A172 (cell line): ENCODE measurements around the gene SPACA7. TPM values are rescaled to one million over a fixed set of nuclear protein-coding genes. Genes with fewer than 3 reads are reported as not detected.
A peak's percentile ranks its signal among the peaks of the same experiment; 100 is the strongest.
"Not testable (repeated sequence)": the region's sequence is repeated elsewhere in the genome, so short reads cannot be mapped to it uniquely, and the experiment has no call there.

Experiments used
- DNase-seq: peaks from one replicate; pipeline ENCODE4 v3.0.0-alpha.2; 2015; ENCODE audit warnings: low spot score
- total RNA-seq: library from RNA; depleted of rRNA; stranded (reverse); fragments of >200 nt; shearing (Covaris generic); gene quantifications from 2 replicates; pipeline ENCODE4 v1.2.3, GENCODE V29; 2014

Gene SPACA7
- total RNA-seq, 1 experiment from 2014 or later = not detected

GRCh38 chr13:112424098-112424497 is 47.9 kb downstream of the SPACA7 start:
- DNase-seq = no peak

- no peak for DNase-seq
Measured at GRCh38 chr13:112428704-112429103, 52.5 kb downstream of the SPACA7 start.

DNA sequence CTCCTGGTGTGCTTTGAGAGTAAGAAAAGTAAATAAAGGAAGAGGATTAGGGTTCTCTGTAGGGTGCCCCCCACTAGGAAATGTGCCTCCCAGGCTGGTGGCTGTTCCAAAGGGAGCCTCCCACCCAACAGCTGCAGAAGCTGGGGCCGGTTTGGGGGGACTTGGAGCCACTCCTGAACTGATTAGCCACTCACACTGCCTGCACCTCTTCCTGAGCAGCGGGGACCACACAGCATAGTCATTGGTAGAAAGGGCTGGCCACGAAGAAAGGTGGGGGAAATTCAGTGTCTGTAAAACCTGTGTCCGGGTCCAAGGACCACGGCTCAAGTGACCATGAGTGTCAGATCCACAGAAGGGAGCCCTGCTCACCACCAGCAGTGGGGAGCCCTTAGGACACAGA is 55.6 kb downstream of the SPACA7 start:
- no peak for DNase-seq

DNA sequence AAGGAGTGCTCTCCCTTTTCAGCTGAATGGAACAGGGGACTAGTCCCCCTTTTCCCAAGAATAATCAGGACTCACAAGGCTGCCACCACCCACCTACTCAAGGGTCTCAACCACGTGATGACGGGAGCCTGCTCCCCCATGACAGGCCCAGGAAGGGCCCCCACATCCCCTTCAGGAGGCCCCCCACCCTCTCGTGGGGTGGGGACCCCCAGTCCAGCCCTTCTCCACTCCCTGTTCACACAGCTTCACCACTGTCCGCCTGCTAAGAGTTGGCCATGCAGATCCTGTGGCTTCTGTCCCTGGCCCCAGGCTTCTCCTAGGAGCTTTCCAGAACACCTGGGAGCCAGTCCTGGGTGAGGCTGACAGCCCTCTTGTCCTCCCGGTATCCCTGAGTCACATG is 56.6 kb downstream of the SPACA7 start:
- not testable (repeated sequence) for DNase-seq

DNA sequence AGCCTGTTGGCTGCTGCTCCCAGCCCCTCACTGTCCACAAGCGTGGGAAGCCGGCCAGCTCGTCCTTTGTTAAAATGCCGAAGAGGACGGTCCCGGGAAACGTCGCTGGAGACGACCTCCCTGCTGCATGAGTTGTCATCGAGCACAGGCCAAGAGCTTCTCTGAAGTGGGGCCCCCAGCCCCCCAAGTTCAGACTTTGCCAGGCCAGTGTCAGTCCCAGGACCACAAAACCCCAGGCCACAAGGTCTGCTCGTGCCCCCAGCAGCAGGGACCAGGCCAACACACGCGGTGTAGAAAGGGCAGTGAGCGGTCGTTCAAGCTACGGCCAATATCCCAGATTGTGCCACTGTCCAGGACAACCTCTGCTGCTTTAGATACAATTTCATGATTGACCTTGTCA is 57.4 kb downstream of the SPACA7 start:
- DNase-seq = not testable (repeated sequence)

DNA sequence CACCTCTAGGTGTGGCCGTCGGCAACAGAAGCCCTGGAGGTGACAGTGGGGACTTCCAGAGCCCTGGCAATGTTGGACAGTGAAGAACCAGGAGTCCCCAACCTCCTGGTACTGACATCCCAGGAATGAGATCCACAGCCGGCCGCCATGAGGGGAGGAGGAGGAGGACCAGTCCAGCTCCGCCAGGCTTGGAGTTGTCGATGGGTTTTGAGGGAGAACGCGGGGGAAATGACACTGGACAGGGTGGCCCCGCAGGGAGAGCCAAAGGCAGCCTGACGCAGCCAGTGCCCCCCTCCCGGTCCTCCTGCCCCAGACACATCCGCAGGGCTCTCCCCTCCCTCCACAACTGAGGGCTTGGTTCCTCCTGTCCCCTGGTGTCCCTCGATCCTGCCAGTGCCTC is 57.9 kb downstream of the SPACA7 start:
- DNase-seq = no peak

- DNase-seq = no peak
Measured at GRCh38 chr13:112434937-112435523, 58.9 kb downstream of the SPACA7 start.

GRCh38 chr13:112435973-112436372 is 59.8 kb downstream of the SPACA7 start:
- no peak for DNase-seq

GRCh38 chr13:112438094-112438493 is 61.9 kb downstream of the SPACA7 start:
- DNase-seq = no peak

GRCh38 chr13:112438515-112438914 is 62.4 kb downstream of the SPACA7 start:
- no peak for DNase-seq

- no peak for DNase-seq
Measured at GRCh38 chr13:112441226-112441625, 65.1 kb downstream of the SPACA7 start.

GRCh38 chr13:112441779-112442310 is 65.7 kb downstream of the SPACA7 start:
- DNase-seq = no peak

DNA sequence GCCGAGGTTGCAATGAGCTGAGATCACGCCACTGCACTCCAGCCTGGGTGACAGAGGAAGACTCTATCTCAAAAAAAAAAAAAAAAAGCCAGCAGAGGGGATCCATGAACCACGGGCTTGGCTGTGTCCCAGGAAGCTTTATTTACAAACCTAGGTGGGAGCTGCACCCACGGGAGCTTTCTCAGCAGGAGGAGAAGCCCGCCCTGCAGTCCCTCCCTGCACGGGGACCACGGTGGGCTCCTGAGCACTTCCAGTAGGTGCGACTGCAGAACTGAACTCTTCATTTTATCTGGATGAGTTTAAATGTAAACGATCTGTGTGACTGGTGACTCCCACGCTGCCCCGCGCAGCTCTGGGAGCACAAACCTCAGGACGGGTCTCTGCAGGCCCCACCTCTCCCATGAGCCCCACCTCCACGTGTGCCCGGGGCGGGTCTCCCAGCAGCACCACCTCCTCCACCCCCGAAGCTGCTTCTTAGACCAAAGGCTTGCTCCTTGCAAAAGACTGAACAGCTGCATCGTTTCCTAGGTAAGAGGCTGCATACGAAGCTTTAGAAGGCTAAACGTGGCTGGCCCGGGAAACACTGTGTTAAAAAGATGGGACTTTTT is 66.4 kb downstream of the SPACA7 start:
- no peak for DNase-seq

DNA sequence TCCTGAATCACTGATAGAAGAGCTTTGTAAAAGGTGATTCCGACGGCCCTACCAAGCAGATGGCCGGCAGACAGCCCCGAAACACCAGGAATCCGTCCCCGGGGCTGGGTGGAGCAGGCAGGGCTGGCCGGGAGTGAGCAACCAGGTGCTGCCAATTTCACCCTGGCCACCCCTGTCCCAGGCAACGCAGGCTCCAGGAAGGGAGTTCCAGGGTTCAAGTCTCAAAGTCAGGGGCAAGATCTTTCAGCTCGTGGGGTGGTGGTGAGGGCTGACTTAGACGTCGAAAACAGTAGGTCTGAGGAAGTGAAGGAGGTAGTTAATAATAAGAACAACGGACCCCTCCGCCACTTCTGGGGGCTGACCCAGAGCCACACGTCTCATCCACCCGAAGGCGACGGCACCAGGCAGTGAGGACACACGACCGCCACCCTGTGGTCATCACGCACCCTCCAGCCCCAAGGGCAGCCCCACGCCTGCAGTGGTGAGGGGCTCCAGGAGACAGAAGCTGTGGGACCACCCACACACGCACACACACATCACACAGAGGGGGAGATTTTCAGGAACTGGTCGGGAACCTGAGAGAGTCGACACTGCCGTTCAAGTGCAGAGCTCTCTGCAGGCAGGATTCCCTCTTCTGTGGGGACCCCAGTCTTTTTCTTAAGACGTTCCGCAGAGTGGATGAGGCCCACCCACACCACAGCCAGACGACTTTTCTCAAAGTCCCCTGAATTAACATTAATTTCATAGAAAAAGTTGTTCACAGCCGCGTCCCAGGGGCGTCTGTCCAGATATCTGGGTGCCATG is 67.2 kb downstream of the SPACA7 start:
- DNase-seq = no peak

GRCh38 chr13:112443995-112444311 is 67.8 kb downstream of the SPACA7 start:
- peak; percentile 46 for DNase-seq

- no peak for DNase-seq
Measured at GRCh38 chr13:112444416-112445399, 68.6 kb downstream of the SPACA7 start.

DNA sequence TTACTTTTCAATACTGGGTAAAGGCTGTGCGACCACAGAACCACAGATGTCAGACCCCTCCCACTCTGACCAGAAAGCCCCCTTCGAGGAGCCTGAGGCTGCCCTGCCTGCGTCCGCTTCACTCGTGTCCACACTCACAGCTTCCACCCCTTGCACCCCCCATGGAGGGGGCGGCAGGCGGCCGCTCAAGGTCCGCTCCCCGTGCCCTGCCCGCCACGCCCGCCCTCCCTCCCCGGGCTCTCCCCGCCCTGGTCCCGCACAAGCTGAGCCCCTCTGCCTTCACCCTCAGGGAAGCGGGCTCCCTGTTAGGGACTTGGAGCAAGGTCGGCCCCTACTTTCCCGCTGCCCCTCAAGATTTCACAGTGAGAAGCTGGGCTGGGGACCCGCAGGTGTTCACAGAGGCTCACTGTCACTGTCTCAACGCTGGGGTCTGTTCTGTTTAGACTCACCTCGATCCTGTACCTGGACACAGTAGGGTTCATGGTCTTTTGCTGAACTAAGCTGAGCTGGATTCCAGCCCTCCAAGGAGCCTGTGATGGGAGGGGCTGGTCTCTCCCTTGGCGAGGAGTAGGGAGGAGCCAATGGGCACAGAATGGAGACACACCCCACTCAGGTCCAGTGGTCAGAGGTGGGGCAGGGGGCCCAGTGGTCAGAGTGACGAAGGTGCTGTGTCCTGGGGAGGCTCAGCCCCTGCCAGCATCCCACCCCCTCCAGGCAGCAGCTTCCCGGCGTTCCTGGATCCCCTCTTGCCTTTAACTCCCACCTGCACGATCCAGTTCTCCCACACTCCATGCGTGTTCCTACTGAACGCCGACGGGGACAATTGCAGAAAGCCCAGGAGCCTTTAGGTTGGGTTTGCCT is 69.5 kb downstream of the SPACA7 start:
- no peak for DNase-seq

GRCh38 chr13:112446347-112446861 is 70.2 kb downstream of the SPACA7 start:
- no peak for DNase-seq

DNA sequence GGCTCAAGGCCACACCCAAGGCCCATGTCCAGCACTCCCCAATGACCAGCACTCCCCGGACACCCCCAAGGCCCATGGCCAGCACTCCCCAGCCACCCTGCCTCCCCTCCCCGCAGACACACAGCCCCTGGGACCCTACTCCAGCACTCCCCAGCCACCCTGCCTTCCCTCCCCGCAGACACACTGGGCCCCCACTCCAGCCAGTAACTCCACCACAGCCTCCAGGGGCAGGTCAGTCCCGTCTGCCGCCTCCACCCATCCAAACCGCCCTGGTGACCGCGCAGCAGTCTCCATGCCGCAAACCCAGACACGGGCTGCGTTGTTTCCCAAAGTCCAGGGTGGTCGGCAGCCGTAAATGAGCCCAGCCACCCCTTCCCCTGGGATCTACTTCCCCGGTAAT is 70.7 kb downstream of the SPACA7 start:
- no peak for DNase-seq

DNA sequence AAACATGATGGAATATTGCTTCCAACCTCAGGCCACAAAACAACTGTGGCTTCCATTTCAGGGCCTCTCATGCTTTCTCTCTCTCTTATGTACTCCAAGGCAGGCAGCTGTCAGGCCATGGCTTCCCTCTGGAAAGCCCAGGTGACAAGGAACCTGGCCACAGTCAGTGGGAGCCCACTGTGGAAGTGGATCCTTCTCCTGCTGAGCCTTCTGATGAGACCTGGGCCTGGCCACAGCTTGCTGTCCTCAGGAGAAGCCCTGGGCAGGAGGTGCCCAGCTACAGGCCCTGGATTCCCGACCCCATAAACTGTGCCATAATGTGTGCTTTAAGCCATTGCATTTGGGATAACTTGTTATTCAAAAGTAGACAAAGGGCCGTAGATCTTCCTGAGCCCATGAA is 71.2 kb downstream of the SPACA7 start:
- DNase-seq = no peak
